SK-N-SH treated with all-trans-retinoic acid at 6 μM for 48 hours (cell line): Measurements from ENCODE around the gene NSD2.

Source experiments
- RARB ChIP-seq: fragments of 250-450 bp; sonication (Bioruptor Pico); IDR thresholded peaks from 2 replicates; pipeline ENCODE4 v1.8.0; 2021; ENCODE audit warnings: mild to moderate bottlenecking, moderate library complexity
- TF ChIP-seq, protein P1 (sequence below): fragments of 250-450 bp; sonication (Bioruptor Pico); IDR thresholded peaks from 2 replicates; pipeline ENCODE4 v1.5.0; 2020; ENCODE audit warnings: mild to moderate bottlenecking, moderate library complexity
- TF ChIP-seq, protein P2 (sequence below): fragments of 250-450 bp; sonication (Bioruptor Pico); IDR thresholded peaks from 2 replicates; pipeline ENCODE4 v1.5.1; 2020; ENCODE audit warnings: low read depth, mild to moderate bottlenecking, moderate library complexity

DNA sequence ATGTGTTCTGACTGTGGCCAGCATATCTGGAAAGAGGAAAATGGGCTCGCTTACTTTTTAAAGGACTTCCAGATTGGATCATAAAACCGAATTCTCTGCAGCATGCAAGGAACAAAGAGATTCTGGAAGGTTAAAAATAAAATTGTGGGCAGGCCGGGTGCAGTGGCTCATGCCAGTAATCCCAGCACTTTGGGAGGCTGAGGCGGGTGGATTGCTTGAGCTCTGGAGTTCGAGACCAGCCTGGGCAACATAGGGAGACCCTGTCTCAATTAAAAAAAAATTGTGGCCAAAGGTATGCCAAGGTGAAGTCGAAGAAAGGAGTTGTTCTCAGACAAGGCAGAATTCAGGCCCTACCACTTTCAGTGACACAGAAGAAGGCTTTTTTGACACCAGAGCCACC, 99.7 kb downstream of the NSD2 start:
- TF ChIP-seq, protein P1, sequence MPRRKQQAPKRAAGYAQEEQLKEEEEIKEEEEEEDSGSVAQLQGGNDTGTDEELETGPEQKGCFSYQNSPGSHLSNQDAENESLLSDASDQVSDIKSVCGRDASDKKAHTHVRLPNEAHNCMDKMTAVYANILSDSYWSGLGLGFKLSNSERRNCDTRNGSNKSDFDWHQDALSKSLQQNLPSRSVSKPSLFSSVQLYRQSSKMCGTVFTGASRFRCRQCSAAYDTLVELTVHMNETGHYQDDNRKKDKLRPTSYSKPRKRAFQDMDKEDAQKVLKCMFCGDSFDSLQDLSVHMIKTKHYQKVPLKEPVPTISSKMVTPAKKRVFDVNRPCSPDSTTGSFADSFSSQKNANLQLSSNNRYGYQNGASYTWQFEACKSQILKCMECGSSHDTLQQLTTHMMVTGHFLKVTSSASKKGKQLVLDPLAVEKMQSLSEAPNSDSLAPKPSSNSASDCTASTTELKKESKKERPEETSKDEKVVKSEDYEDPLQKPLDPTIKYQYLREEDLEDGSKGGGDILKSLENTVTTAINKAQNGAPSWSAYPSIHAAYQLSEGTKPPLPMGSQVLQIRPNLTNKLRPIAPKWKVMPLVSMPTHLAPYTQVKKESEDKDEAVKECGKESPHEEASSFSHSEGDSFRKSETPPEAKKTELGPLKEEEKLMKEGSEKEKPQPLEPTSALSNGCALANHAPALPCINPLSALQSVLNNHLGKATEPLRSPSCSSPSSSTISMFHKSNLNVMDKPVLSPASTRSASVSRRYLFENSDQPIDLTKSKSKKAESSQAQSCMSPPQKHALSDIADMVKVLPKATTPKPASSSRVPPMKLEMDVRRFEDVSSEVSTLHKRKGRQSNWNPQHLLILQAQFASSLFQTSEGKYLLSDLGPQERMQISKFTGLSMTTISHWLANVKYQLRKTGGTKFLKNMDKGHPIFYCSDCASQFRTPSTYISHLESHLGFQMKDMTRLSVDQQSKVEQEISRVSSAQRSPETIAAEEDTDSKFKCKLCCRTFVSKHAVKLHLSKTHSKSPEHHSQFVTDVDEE (CRISPR knock-in tag) = no peak
- TF ChIP-seq, protein P2, sequence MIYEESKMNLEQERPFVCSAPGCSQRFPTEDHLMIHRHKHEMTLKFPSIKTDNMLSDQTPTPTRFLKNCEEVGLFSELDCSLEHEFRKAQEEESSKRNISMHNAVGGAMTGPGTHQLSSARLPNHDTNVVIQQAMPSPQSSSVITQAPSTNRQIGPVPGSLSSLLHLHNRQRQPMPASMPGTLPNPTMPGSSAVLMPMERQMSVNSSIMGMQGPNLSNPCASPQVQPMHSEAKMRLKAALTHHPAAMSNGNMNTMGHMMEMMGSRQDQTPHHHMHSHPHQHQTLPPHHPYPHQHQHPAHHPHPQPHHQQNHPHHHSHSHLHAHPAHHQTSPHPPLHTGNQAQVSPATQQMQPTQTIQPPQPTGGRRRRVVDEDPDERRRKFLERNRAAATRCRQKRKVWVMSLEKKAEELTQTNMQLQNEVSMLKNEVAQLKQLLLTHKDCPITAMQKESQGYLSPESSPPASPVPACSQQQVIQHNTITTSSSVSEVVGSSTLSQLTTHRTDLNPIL (CRISPR knock-in tag) = no peak
- TF ChIP-seq RARB (CRISPR knock-in tag) = no peak
